ENCODE data around the gene OXSR1. TPM values are rescaled to one million over a fixed set of nuclear protein-coding genes. Genes with fewer than 3 reads are reported as not detected.
"Not testable (repeated sequence)": the region's sequence is repeated elsewhere in the genome, so short reads cannot be mapped to it uniquely, and the experiment has no call there.

Gene OXSR1
- total RNA-seq, 2 donors from 2014 or later: 30.5 to 31.0 TPM

DNA sequence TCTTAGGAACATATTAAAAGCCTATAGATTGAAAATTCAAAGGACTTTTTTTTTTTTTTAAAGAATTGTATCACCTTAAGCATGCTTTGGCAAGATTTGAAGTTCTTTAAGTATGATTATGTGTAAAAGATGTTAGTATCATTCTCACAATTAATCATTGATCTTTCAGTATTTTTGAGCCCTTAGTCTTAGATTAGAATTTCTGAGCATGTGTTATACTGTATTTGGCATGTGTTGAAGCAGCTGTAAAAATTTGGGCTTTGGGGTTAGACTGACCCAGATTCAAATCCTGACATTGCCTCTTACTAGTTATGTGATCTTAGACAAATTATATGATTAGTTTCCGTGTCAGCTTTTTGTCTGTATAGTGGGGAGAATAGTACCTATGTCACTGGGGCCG, 6.3 kb downstream of the OXSR1 start:
- Histone ChIP-seq H3K27ac (no peak overlapping the region), H3K9me3 (no peaks in the 10 kb centered on the region), H3K4me3 (no peak overlapping the region), H3K4me1 (ENCODE audit: control insufficient read depth in 1 of 2, low read depth in 2 of 2) (peaks cover 14 to 27% of the 10 kb centered on the region in 2 donors), H3K36me3 (no peaks in the 10 kb centered on the region), H3K27me3 (replicated peaks; ENCODE audit: insufficient read depth) (no peaks in the 10 kb centered on the region)
- ATAC-seq (ENCODE audit: insufficient number of reproducible peaks, low FRiP score, low read depth) (no peak), DNase-seq (ENCODE audit: low spot score) (no peak)
- TF ChIP-seq, protein P1, sequence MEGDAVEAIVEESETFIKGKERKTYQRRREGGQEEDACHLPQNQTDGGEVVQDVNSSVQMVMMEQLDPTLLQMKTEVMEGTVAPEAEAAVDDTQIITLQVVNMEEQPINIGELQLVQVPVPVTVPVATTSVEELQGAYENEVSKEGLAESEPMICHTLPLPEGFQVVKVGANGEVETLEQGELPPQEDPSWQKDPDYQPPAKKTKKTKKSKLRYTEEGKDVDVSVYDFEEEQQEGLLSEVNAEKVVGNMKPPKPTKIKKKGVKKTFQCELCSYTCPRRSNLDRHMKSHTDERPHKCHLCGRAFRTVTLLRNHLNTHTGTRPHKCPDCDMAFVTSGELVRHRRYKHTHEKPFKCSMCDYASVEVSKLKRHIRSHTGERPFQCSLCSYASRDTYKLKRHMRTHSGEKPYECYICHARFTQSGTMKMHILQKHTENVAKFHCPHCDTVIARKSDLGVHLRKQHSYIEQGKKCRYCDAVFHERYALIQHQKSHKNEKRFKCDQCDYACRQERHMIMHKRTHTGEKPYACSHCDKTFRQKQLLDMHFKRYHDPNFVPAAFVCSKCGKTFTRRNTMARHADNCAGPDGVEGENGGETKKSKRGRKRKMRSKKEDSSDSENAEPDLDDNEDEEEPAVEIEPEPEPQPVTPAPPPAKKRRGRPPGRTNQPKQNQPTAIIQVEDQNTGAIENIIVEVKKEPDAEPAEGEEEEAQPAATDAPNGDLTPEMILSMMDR (IDR thresholded peaks at IDR 0.05): no peak

- Histone ChIP-seq H3K4me1 (ENCODE audit: control insufficient read depth in 1 of 2, low read depth in 2 of 2) (peaks cover 4 to 9% of the 10 kb centered on the region in 2 donors), H3K4me3 (no peak overlapping the region), H3K27me3 (replicated peaks; ENCODE audit: insufficient read depth) (no peaks in the 10 kb centered on the region), H3K9me3 (no peaks in the 10 kb centered on the region), H3K36me3 (no peaks in the 10 kb centered on the region), H3K27ac (no peak overlapping the region)
- no peak for DNase-seq (ENCODE audit: low spot score)
- no peak for ATAC-seq (ENCODE audit: insufficient number of reproducible peaks, low FRiP score, low read depth)
- TF ChIP-seq, protein P1 (IDR thresholded peaks at IDR 0.05): no peak
Observed at GRCh38 chr3:38173834-38174418, 8.6 kb downstream of the OXSR1 start.

- ATAC-seq (ENCODE audit: insufficient number of reproducible peaks, low FRiP score, low read depth): no peak
- Histone ChIP-seq H3K4me1 (ENCODE audit: control insufficient read depth in 1 of 2, low read depth in 2 of 2) (peaks cover 0 to 5% of the 10 kb centered on the region in 2 donors), H3K9me3 (no peaks in the 10 kb centered on the region), H3K27ac (no peak overlapping the region), H3K4me3 (no peak overlapping the region), H3K36me3 (no peaks in the 10 kb centered on the region), H3K27me3 (replicated peaks; ENCODE audit: insufficient read depth) (no peaks in the 10 kb centered on the region)
- no peak for DNase-seq (ENCODE audit: low spot score)
- TF ChIP-seq, protein P1 (IDR thresholded peaks at IDR 0.05): no peak
Observed at GRCh38 chr3:38177181-38177580, 11.8 kb downstream of the OXSR1 start.

- TF ChIP-seq, protein P1 (IDR thresholded peaks at IDR 0.05): no peak
- ATAC-seq (ENCODE audit: insufficient number of reproducible peaks, low FRiP score, low read depth) (no peak), DNase-seq (ENCODE audit: low spot score) (no peak)
- Histone ChIP-seq H3K27ac (no peak overlapping the region), H3K9me3 (no peaks in the 10 kb centered on the region), H3K36me3 (no peaks in the 10 kb centered on the region), H3K4me1 (ENCODE audit: control insufficient read depth in 1 of 2, low read depth in 2 of 2) (peaks cover 5 to 21% of the 10 kb centered on the region in 2 donors), H3K4me3 (no peak overlapping the region), H3K27me3 (replicated peaks; ENCODE audit: insufficient read depth) (no peaks in the 10 kb centered on the region)
Observed at GRCh38 chr3:38186781-38187180, 21.4 kb downstream of the OXSR1 start.

DNA sequence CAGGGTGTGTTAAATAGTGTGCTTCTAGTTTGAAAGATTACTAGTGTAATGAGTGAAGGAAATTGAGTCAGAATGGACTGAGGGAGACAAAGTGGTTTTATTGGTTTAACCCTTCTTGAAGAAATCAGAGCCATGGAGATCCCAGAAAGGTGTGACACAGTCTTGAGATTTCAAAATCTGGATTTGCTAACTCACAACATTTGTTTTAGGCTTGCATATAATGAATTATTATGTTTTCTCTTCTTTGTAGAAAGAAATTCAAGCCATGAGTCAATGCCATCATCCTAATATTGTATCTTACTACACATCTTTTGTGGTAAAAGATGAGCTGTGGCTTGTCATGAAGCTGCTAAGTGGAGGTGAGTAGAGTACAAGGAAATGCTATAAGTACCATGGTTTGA, 25.1 kb downstream of the OXSR1 start:
- TF ChIP-seq, protein P1 (IDR thresholded peaks at IDR 0.05): no peak

GRCh38 chr3:38202931-38203330, 37.6 kb downstream of the OXSR1 start:
- not testable (repeated sequence) for H3K4me1 ChIP-seq (ENCODE audit: control insufficient read depth in 1 of 2, low read depth in 2 of 2); H3K27me3 ChIP-seq (replicated peaks; ENCODE audit: insufficient read depth); H3K9me3 ChIP-seq; H3K4me3 ChIP-seq; ATAC-seq (ENCODE audit: insufficient number of reproducible peaks, low FRiP score, low read depth); DNase-seq (ENCODE audit: low spot score); H3K27ac ChIP-seq
- peaks cover 11% of the 10 kb centered on the region for H3K36me3 ChIP-seq

More for the DNA sequence above, 25.1 kb downstream of the OXSR1 start:
- no peaks in the 10 kb centered on the region for H3K36me3 ChIP-seq
- no peak overlapping the region for H3K27ac ChIP-seq
- no peak for ATAC-seq (ENCODE audit: insufficient number of reproducible peaks, low FRiP score, low read depth)
- DNase-seq (ENCODE audit: low spot score): no peak
- H3K9me3 ChIP-seq: no peaks in the 10 kb centered on the region
- peaks cover 0 to 12% of the 10 kb centered on the region in 2 donors for H3K4me1 ChIP-seq (ENCODE audit: control insufficient read depth in 1 of 2, low read depth in 2 of 2)
- H3K27me3 ChIP-seq (replicated peaks; ENCODE audit: insufficient read depth): no peaks in the 10 kb centered on the region
- no peak overlapping the region for H3K4me3 ChIP-seq
